ENCODE data around the gene HSPA12B.

Gene HSPA12B

GRCh38 chr20:3800878-3801260 is 68.4 kb downstream of the HSPA12B start:
- no peak for FAIRE-seq

DNA sequence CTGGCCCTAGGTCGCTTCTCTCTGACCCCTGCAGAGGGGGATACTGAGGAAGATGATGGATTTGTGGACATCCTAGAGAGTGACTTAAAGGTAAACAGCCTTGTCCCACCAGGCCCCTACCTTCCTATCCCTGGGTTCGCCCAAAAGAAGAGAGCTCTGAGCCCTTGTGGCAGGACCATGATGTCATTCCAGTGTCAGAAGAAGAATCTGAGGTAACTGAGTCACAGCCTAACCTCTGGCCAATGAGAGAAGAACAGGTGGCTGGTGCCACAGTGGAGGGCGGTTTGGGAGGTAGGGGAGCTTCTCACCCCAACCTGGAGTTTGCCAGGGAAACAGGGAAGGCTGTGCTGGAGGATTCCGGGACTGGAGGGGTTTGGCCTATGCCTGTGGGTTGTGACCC is 68.8 kb downstream of the HSPA12B start:
- DNase-seq (ENCODE audit: insufficient read length, low spot score) (no peak), FAIRE-seq (no peak)

More at GRCh38 chr20:3800878-3801260, 68.4 kb downstream of the HSPA12B start:
- no peak for DNase-seq (ENCODE audit: insufficient read length, low spot score)

GRCh38 chr20:3801846-3802245 is 69.4 kb downstream of the HSPA12B start:
- FAIRE-seq (no peak), DNase-seq (ENCODE audit: insufficient read length, low spot score) (no peak)
